ENCODE data around the gene DYRK1A.

DYRK1A gene

GRCh38 chr21:37483776-37484175, 117.2 kb downstream of the DYRK1A start:
- H3K4ac ChIP-seq (ENCODE audit: low read length): no peak overlapping the region
- H3K79me1 ChIP-seq (ENCODE audit: low read depth, low read length): no peaks in the 10 kb centered on the region
- peaks cover 6 to 92% of the 10 kb centered on the region in 2 donors for H3K36me3 ChIP-seq (replicated peaks in 1 of 2; ENCODE audit: control insufficient read depth in 2 of 2, insufficient read depth in 2 of 2, low read length in 2 of 2)
- no peak overlapping the region for H3K23ac ChIP-seq (ENCODE audit: low read depth, low read length, poor library complexity)
- no peak overlapping the region for H3K9ac ChIP-seq (ENCODE audit: low read depth, low read length, poor library complexity)
- no peak overlapping the region for H3K4me3 ChIP-seq (ENCODE audit: low read length in 2 of 2)
- no peak overlapping the region for H3K14ac ChIP-seq (ENCODE audit: low read length)
- no peak overlapping the region for H4K91ac ChIP-seq (ENCODE audit: low read depth, low read length, poor library complexity)
- H4K8ac ChIP-seq (ENCODE audit: low read depth, low read length): no peak overlapping the region
- H2BK15ac ChIP-seq (ENCODE audit: low read length): no peak overlapping the region
- H3K18ac ChIP-seq (ENCODE audit: low read length): no peak overlapping the region
- no peak overlapping the region for H2BK5ac ChIP-seq (ENCODE audit: low read length)
- H2BK12ac ChIP-seq (ENCODE audit: low read length): no peak overlapping the region
- H3K9me3 ChIP-seq (replicated peaks in 1 of 2; ENCODE audit: control insufficient read depth in 2 of 2, insufficient read depth in 1 of 2, low read depth in 1 of 2, low read length in 2 of 2): no peaks in the 10 kb centered on the region
- no peak overlapping the region for H3K4me2 ChIP-seq (ENCODE audit: insufficient read depth, low read length, poor library complexity, severe bottlenecking)
- no peak overlapping the region for H2AFZ ChIP-seq (ENCODE audit: low read length)
- DNase-seq (ENCODE audit: low spot score): no peak
- H3K4me1 ChIP-seq (ENCODE audit: control insufficient read depth in 2 of 2, insufficient read depth in 1 of 2, low read depth in 1 of 2, low read length in 2 of 2): peaks cover 0 to 5% of the 10 kb centered on the region in 2 donors
- H3K27ac ChIP-seq (replicated peaks; ENCODE audit: low read length): no peak overlapping the region
- no peak overlapping the region for H2AK5ac ChIP-seq (ENCODE audit: low read depth, low read length)
- no peak overlapping the region for H2BK120ac ChIP-seq (ENCODE audit: low read depth, low read length)
- no peaks in the 10 kb centered on the region for H3K27me3 ChIP-seq (ENCODE audit: control insufficient read depth in 3 of 3, insufficient read depth in 3 of 3, low read depth in 1 of 3, low read length in 3 of 3)
- no CpG with 5 or more reads among the region's 7 CpGs for WGBS, 2 donors (ENCODE audit: extremely low coverage in 2 of 2, insufficient read length in 2 of 2, insufficient replicate concordance in 1 of 2)

GRCh38 chr21:37484535-37485474, 118.2 kb downstream of the DYRK1A start:
- H2AFZ ChIP-seq (ENCODE audit: low read length): no peak overlapping the region
- WGBS, 2 donors (ENCODE audit: extremely low coverage in 2 of 2, insufficient read length in 2 of 2, insufficient replicate concordance in 1 of 2): no CpG with 5 or more reads among the region's 7 CpGs
- H3K36me3 ChIP-seq (replicated peaks in 1 of 2; ENCODE audit: control insufficient read depth in 2 of 2, insufficient read depth in 2 of 2, low read length in 2 of 2): peaks cover 8 to 94% of the 10 kb centered on the region in 2 donors
- H3K79me1 ChIP-seq (ENCODE audit: low read depth, low read length): no peaks in the 10 kb centered on the region
- H4K8ac ChIP-seq (ENCODE audit: low read depth, low read length): no peak overlapping the region
- H2AK5ac ChIP-seq (ENCODE audit: low read depth, low read length): no peak overlapping the region
- no peak overlapping the region for H3K9ac ChIP-seq (ENCODE audit: low read depth, low read length, poor library complexity)
- no peak for DNase-seq (ENCODE audit: low spot score)
- no peak overlapping the region for H2BK120ac ChIP-seq (ENCODE audit: low read depth, low read length)
- H3K4me3 ChIP-seq (ENCODE audit: low read length in 2 of 2): no peak overlapping the region
- no peak overlapping the region for H3K18ac ChIP-seq (ENCODE audit: low read length)
- no peak overlapping the region for H2BK5ac ChIP-seq (ENCODE audit: low read length)
- H2BK12ac ChIP-seq (ENCODE audit: low read length): no peak overlapping the region
- no peak overlapping the region for H3K4ac ChIP-seq (ENCODE audit: low read length)
- H4K91ac ChIP-seq (ENCODE audit: low read depth, low read length, poor library complexity): no peak overlapping the region
- peaks cover 0 to 5% of the 10 kb centered on the region in 2 donors for H3K4me1 ChIP-seq (ENCODE audit: control insufficient read depth in 2 of 2, insufficient read depth in 1 of 2, low read depth in 1 of 2, low read length in 2 of 2)
- no peak overlapping the region for H3K23ac ChIP-seq (ENCODE audit: low read depth, low read length, poor library complexity)
- no peak overlapping the region for H3K4me2 ChIP-seq (ENCODE audit: insufficient read depth, low read length, poor library complexity, severe bottlenecking)
- H3K27me3 ChIP-seq (ENCODE audit: control insufficient read depth in 3 of 3, insufficient read depth in 3 of 3, low read depth in 1 of 3, low read length in 3 of 3): no peaks in the 10 kb centered on the region
- no peaks in the 10 kb centered on the region for H3K9me3 ChIP-seq (replicated peaks in 1 of 2; ENCODE audit: control insufficient read depth in 2 of 2, insufficient read depth in 1 of 2, low read depth in 1 of 2, low read length in 2 of 2)
- H3K14ac ChIP-seq (ENCODE audit: low read length): no peak overlapping the region
- no peak overlapping the region for H3K27ac ChIP-seq (replicated peaks; ENCODE audit: low read length)
- H2BK15ac ChIP-seq (ENCODE audit: low read length): no peak overlapping the region

GRCh38 chr21:37489553-37489952, 123.0 kb downstream of the DYRK1A start:
- H3K9ac ChIP-seq (ENCODE audit: low read depth, low read length, poor library complexity): no peak overlapping the region
- H2AK5ac ChIP-seq (ENCODE audit: low read depth, low read length): no peak overlapping the region
- H3K4me3 ChIP-seq (ENCODE audit: low read length in 2 of 2): no peak overlapping the region
- no peak overlapping the region for H3K18ac ChIP-seq (ENCODE audit: low read length)
- peaks cover 12 to 99% of the 10 kb centered on the region in 2 donors for H3K36me3 ChIP-seq (replicated peaks in 1 of 2; ENCODE audit: control insufficient read depth in 2 of 2, insufficient read depth in 2 of 2, low read length in 2 of 2)
- H2BK15ac ChIP-seq (ENCODE audit: low read length): no peak overlapping the region
- H3K27me3 ChIP-seq (ENCODE audit: control insufficient read depth in 3 of 3, insufficient read depth in 3 of 3, low read depth in 1 of 3, low read length in 3 of 3): no peaks in the 10 kb centered on the region
- no peak for DNase-seq (ENCODE audit: low spot score)
- no CpG with 5 or more reads among the region's 1 CpG for WGBS, 2 donors (ENCODE audit: extremely low coverage in 2 of 2, insufficient read length in 2 of 2, insufficient replicate concordance in 1 of 2)
- H3K27ac ChIP-seq (replicated peaks; ENCODE audit: low read length): no peak overlapping the region
- no peak overlapping the region for H3K4me2 ChIP-seq (ENCODE audit: insufficient read depth, low read length, poor library complexity, severe bottlenecking)
- no peak overlapping the region for H3K14ac ChIP-seq (ENCODE audit: low read length)
- no peak overlapping the region for H2AFZ ChIP-seq (ENCODE audit: low read length)
- H2BK120ac ChIP-seq (ENCODE audit: low read depth, low read length): no peak overlapping the region
- no peaks in the 10 kb centered on the region for H3K9me3 ChIP-seq (replicated peaks in 1 of 2; ENCODE audit: control insufficient read depth in 2 of 2, insufficient read depth in 1 of 2, low read depth in 1 of 2, low read length in 2 of 2)
- no peak overlapping the region for H2BK12ac ChIP-seq (ENCODE audit: low read length)
- H3K4me1 ChIP-seq (ENCODE audit: control insufficient read depth in 2 of 2, insufficient read depth in 1 of 2, low read depth in 1 of 2, low read length in 2 of 2): no peaks in the 10 kb centered on the region
- H4K91ac ChIP-seq (ENCODE audit: low read depth, low read length, poor library complexity): no peak overlapping the region
- H3K23ac ChIP-seq (ENCODE audit: low read depth, low read length, poor library complexity): no peak overlapping the region
- no peak overlapping the region for H2BK5ac ChIP-seq (ENCODE audit: low read length)
- no peak overlapping the region for H3K4ac ChIP-seq (ENCODE audit: low read length)
- no peaks in the 10 kb centered on the region for H3K79me1 ChIP-seq (ENCODE audit: low read depth, low read length)
- no peak overlapping the region for H4K8ac ChIP-seq (ENCODE audit: low read depth, low read length)

GRCh38 chr21:37490084-37490483, 123.5 kb downstream of the DYRK1A start:
- no peak overlapping the region for H2BK5ac ChIP-seq (ENCODE audit: low read length)
- no peaks in the 10 kb centered on the region for H3K79me1 ChIP-seq (ENCODE audit: low read depth, low read length)
- H3K27ac ChIP-seq (replicated peaks; ENCODE audit: low read length): no peak overlapping the region
- H3K36me3 ChIP-seq (replicated peaks in 1 of 2; ENCODE audit: control insufficient read depth in 2 of 2, insufficient read depth in 2 of 2, low read length in 2 of 2): peaks cover 12 to 99% of the 10 kb centered on the region in 2 donors
- H3K27me3 ChIP-seq (ENCODE audit: control insufficient read depth in 3 of 3, insufficient read depth in 3 of 3, low read depth in 1 of 3, low read length in 3 of 3): no peaks in the 10 kb centered on the region
- no peak overlapping the region for H3K9ac ChIP-seq (ENCODE audit: low read depth, low read length, poor library complexity)
- H2BK15ac ChIP-seq (ENCODE audit: low read length): no peak overlapping the region
- no peak overlapping the region for H2BK12ac ChIP-seq (ENCODE audit: low read length)
- H4K8ac ChIP-seq (ENCODE audit: low read depth, low read length): no peak overlapping the region
- H3K4me1 ChIP-seq (ENCODE audit: control insufficient read depth in 2 of 2, insufficient read depth in 1 of 2, low read depth in 1 of 2, low read length in 2 of 2): no peaks in the 10 kb centered on the region
- no peaks in the 10 kb centered on the region for H3K9me3 ChIP-seq (replicated peaks in 1 of 2; ENCODE audit: control insufficient read depth in 2 of 2, insufficient read depth in 1 of 2, low read depth in 1 of 2, low read length in 2 of 2)
- DNase-seq (ENCODE audit: low spot score): no peak
- no peak overlapping the region for H2AFZ ChIP-seq (ENCODE audit: low read length)
- no CpG with 5 or more reads among the region's 7 CpGs for WGBS, 2 donors (ENCODE audit: extremely low coverage in 2 of 2, insufficient read length in 2 of 2, insufficient replicate concordance in 1 of 2)
- H3K14ac ChIP-seq (ENCODE audit: low read length): no peak overlapping the region
- no peak overlapping the region for H3K4me2 ChIP-seq (ENCODE audit: insufficient read depth, low read length, poor library complexity, severe bottlenecking)
- H2BK120ac ChIP-seq (ENCODE audit: low read depth, low read length): no peak overlapping the region
- no peak overlapping the region for H4K91ac ChIP-seq (ENCODE audit: low read depth, low read length, poor library complexity)
- H3K23ac ChIP-seq (ENCODE audit: low read depth, low read length, poor library complexity): no peak overlapping the region
- H3K4ac ChIP-seq (ENCODE audit: low read length): no peak overlapping the region
- H3K18ac ChIP-seq (ENCODE audit: low read length): no peak overlapping the region
- no peak overlapping the region for H3K4me3 ChIP-seq (ENCODE audit: low read length in 2 of 2)
- H2AK5ac ChIP-seq (ENCODE audit: low read depth, low read length): no peak overlapping the region

Measured in neuronal stem cell (in vitro differentiated cells).